T-cell (primary cell): ENCODE results near the gene GPR132. TPM values are rescaled to one million over a fixed set of nuclear protein-coding genes. Genes with fewer than 3 reads are reported as not detected.

ENCODE experiments used
- ATAC-seq, 4 experiments: fragments of 200-7000 bp in 3 of 4; fragments of 150-1000 bp in 1 of 4; cut with Tn5 transposase; replicated peaks in 1 of 4; 1 replicate in 3 of 4; 2 replicates in 1 of 4; pipeline ENCODE4 v1.10.0; 2021; ENCODE audit warnings: moderate library complexity in 3 of 4, mild to moderate bottlenecking in 2 of 4, moderate number of reproducible peaks in 1 of 4
- CTCF ChIA-PET, 2 donors: fragments of 300-600 bp; sonication (Branson Sonifier 250); formaldehyde crosslinking; loops; one replicate each; lab custom pipeline; 2022; ENCODE audit warnings: antibody characterized with exemption in 2 of 2; lab: Charles Lee
- POLR2A ChIA-PET, 2 donors: fragments of 300-600 bp; sonication (Branson Sonifier 250); formaldehyde crosslinking; loops; one replicate each; lab custom pipeline; 2022; ENCODE audit warnings: antibody characterized with exemption in 2 of 2; lab: Charles Lee
- DNase-seq, 35 experiments: peaks; one replicate each; pipeline versions ENCODE4 v3.0.0 to v3.0.0-alpha.2; 2013 to 2023
- H3K27ac ChIP-seq: one replicate; pipeline ENCODE4 v1.5.1; 2013; ENCODE audit warnings: low read length
- H3K27me3 ChIP-seq, 2 experiments: replicated peaks in 1 of 2; 1 replicate in 1 of 2; 2 replicates in 1 of 2; pipeline versions ENCODE4 v1.6.1 to v1.7.0; 2013; ENCODE audit warnings: low read length in 1 of 2, mixed read lengths in 1 of 2; ENCODE audit not compliant: control insufficient read depth in 2 of 2, insufficient read depth in 2 of 2; ENCODE audit errors: extremely low read depth in 1 of 2
- H3K36me3 ChIP-seq, 2 donors: 1 replicate in 1 of 2; 2 replicates in 1 of 2; pipeline versions ENCODE4 v1.6.1 to v1.7.0; 2013; ENCODE audit warnings: low read length in 1 of 2; ENCODE audit not compliant: control insufficient read depth in 2 of 2, insufficient read depth in 1 of 2; ENCODE audit errors: extremely low read depth in 1 of 2
- H3K4me1 ChIP-seq, 2 experiments: 1 replicate in 1 of 2; 2 replicates in 1 of 2; pipeline versions ENCODE4 v1.6.1 to v1.7.0; 2013; ENCODE audit warnings: low read length in 2 of 2, mixed read lengths in 1 of 2; ENCODE audit not compliant: insufficient read depth in 2 of 2, control insufficient read depth in 1 of 2; ENCODE audit errors: extremely low read depth in 1 of 2
- H3K4me3 ChIP-seq, 2 donors: 1 replicate in 1 of 2; 2 replicates in 1 of 2; pipeline versions ENCODE4 v1.5.1 to v1.7.0; 2013; ENCODE audit warnings: mild to moderate bottlenecking in 2 of 2, low read length in 1 of 2, moderate library complexity in 1 of 2; ENCODE audit not compliant: control insufficient read depth in 1 of 2; ENCODE audit errors: extremely low read depth in 1 of 2
- H3K9me3 ChIP-seq: 2 replicates; pipeline ENCODE4 v1.7.0; 2013
- H3K27ac Mint-ChIP-seq, 2 donors: one replicate each; pipeline ENCODE4 v1.8.0; 2020 to 2021; ENCODE audit warnings: mild to moderate bottlenecking in 2 of 2, mixed read lengths in 2 of 2
- H3K27me3 Mint-ChIP-seq, 2 donors: one replicate each; pipeline ENCODE4 v1.8.0; 2021 to 2022; ENCODE audit warnings: mixed read lengths in 2 of 2
- H3K36me3 Mint-ChIP-seq: one replicate; pipeline ENCODE4 v1.8.0; 2021; ENCODE audit warnings: mixed read lengths
- H3K4me1 Mint-ChIP-seq, 3 donors: one replicate each; pipeline ENCODE4 v1.8.0; 2020 to 2022; ENCODE audit warnings: mixed read lengths in 3 of 3, mild to moderate bottlenecking in 1 of 3
- H3K4me3 Mint-ChIP-seq, 3 donors: one replicate each; pipeline ENCODE4 v1.8.0; 2020 to 2022; ENCODE audit warnings: mild to moderate bottlenecking in 3 of 3, mixed read lengths in 3 of 3, moderate library complexity in 3 of 3
- H3K9me3 Mint-ChIP-seq, 3 donors: one replicate each; pipeline ENCODE4 v1.8.0; 2020 to 2022; ENCODE audit warnings: mixed read lengths in 3 of 3
- WGBS: methylation state at CpG from one replicate; pipeline ENCODE4 v1.1.5; 2013; ENCODE audit warnings: missing lambda C conversion rate; ENCODE audit not compliant: insufficient coverage; 5-methylcytosine and 5-hydroxymethylcytosine counted together
- total RNA-seq, 35 experiments: library from RNA in 6 of 35; stranded (reverse) in 6 of 35; fragments of 120-200 nt in 1 of 35; gene quantifications; one replicate each; pipeline versions ENCODE4 v1.2.1 to v1.2.4 and lab custom pipeline; 2013 to 2026

GPR132 gene
- total RNA-seq, 5 donors from 2014 or later (not counting 1 experiment from before 2014, with no cell fraction given) = 47.0 to 58.0 (median 49.7) TPM

DNA sequence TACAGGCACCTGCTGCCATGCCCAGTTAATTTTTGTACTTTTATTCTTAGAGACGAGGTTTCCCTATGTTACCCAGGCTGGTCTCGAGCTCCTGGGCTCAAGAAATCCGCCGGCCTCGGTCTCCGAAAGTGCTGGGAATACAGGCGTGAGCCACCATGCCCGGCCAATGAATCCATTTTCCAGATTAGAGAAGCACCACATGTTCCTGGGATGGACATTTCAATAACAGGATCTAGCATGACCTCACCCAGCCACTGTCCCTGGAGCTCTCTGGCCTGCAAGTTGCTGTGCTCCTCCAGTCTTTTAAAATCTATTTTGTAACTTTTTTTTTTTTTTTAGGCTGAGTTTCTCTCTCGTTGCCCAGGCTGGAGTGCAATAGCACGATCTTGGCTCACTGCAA, 2.2 kb downstream of the GPR132 start:
- peaks cover 57 to 100% of the 10 kb centered on the region in 2 experiments for H3K4me1 ChIP-seq
- no peaks in the 10 kb centered on the region for H3K27me3 ChIP-seq
- peak overlapping the region; percentile 97 to 98 for H3K27ac Mint-ChIP-seq
- H3K4me3 Mint-ChIP-seq = peak overlapping the region; percentile 80 to 85 (median 82)
- H3K36me3 ChIP-seq = peaks cover 0 to under 1% of the 10 kb centered on the region in 2 donors
- H3K27ac ChIP-seq = peak overlapping the region; percentile 96
- CTCF ChIA-PET = interaction anchor here in 1 of 2 donors (0.7 kb wide), 1 partner anchor 131 kb away, joined by 5 read pairs; no protein-coding TSS in a partner anchor
- H3K9me3 Mint-ChIP-seq = no peaks in the 10 kb centered on the region
- POLR2A ChIA-PET = interaction anchor here in 1 of 2 donors (0.8 kb wide), 1 partner anchor 1633 kb away, joined by 5 read pairs; no protein-coding TSS in a partner anchor
- no peaks in the 10 kb centered on the region for H3K9me3 ChIP-seq
- peaks cover 72 to 86% (median 83%) of the 10 kb centered on the region in 3 donors for H3K4me1 Mint-ChIP-seq
- DNase-seq = no peak
- H3K4me3 ChIP-seq = peak overlapping the region in 1 of 2 donors; percentile 10
- H3K27me3 Mint-ChIP-seq = no peaks in the 10 kb centered on the region
- H3K36me3 Mint-ChIP-seq = peaks cover 9% of the 10 kb centered on the region
- 65% methylated on average over 9 of the region's 10 CpGs for WGBS
- no peak for ATAC-seq

DNA sequence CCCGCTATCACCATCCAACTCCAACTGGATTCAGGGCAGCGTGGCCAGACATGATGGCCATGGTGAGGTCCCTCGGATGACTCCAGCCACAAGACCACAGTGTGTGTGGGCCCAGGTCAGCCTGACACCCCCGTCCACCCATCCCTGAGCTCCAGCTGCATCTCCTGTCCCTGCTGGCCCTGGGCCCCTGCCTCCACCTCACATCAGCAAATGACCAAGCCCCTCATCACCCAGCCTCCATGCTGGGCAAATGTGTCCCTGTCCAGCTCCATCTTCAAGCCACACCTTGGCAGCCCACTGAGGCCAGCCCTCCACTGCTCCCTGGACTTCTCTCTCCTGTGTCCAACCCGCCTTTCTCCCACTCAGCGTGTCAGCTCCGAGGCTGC, 3.2 kb downstream of the GPR132 start:
- Histone ChIP-seq H3K27me3 (no peaks in the 10 kb centered on the region), H3K4me3 (peak overlapping the region; percentile 62), H3K4me1 (peaks cover 50 to 91% of the 10 kb centered on the region in 2 experiments), H3K9me3 (no peaks in the 10 kb centered on the region), H3K27ac (peak overlapping the region; percentile 96), H3K36me3 (peaks cover 0 to 5% of the 10 kb centered on the region in 2 donors)
- H3K36me3 Mint-ChIP-seq = peaks cover 11% of the 10 kb centered on the region
- peak overlapping the region; percentile 80 to 85 (median 82) for H3K4me3 Mint-ChIP-seq
- H3K27me3 Mint-ChIP-seq = no peaks in the 10 kb centered on the region
- peak overlapping the region; percentile 97 to 98 for H3K27ac Mint-ChIP-seq
- ChIA-PET POLR2A (interaction anchor here in 1 of 2 donors (0.5 to 0.7 kb wide), 2 partner anchors 32 to 76 kb away, joined by 4 read pairs; partner anchors contain the start of gene CLBA1), CTCF (interaction anchor here in 1 of 2 donors (0.8 kb wide), 1 partner anchor 71 kb away, joined by 7 read pairs; no protein-coding TSS in a partner anchor)
- WGBS = 51% methylated on average over 7 of the region's 7 CpGs
- no peaks in the 10 kb centered on the region for H3K9me3 Mint-ChIP-seq
- ATAC-seq (no peak), DNase-seq (no peak)
- H3K4me1 Mint-ChIP-seq = peaks cover 64 to 77% (median 77%) of the 10 kb centered on the region in 3 donors

GRCh38 chr14:105061428-105062047, 3.7 kb downstream of the GPR132 start:
- H3K9me3 ChIP-seq = no peaks in the 10 kb centered on the region
- H3K27ac ChIP-seq = peak overlapping the region; percentile 96
- H3K36me3 ChIP-seq = peaks cover 0 to 10% of the 10 kb centered on the region in 2 donors
- peaks cover 45 to 86% of the 10 kb centered on the region in 2 experiments for H3K4me1 ChIP-seq
- 5% methylated on average over 9 of the region's 13 CpGs for WGBS
- POLR2A ChIA-PET = interaction anchor here in 1 of 2 donors (0.5 to 0.7 kb wide), 2 partner anchors 32 to 76 kb away, joined by 4 read pairs; partner anchors contain the start of gene CLBA1
- H3K4me3 ChIP-seq = peak overlapping the region; percentile 62
- peaks cover 14% of the 10 kb centered on the region for H3K36me3 Mint-ChIP-seq
- peak in 23 of 35 experiments; percentile 23 to 59 (median 38) for DNase-seq
- no peaks in the 10 kb centered on the region for H3K9me3 Mint-ChIP-seq
- H3K4me1 Mint-ChIP-seq = peaks cover 61 to 75% (median 73%) of the 10 kb centered on the region in 3 donors
- no peaks in the 10 kb centered on the region for H3K27me3 Mint-ChIP-seq
- CTCF ChIA-PET = interaction anchor here in 1 of 2 donors (0.8 kb wide), 1 partner anchor 71 kb away, joined by 7 read pairs; no protein-coding TSS in a partner anchor
- peak overlapping the region; percentile 80 to 85 (median 82) for H3K4me3 Mint-ChIP-seq
- H3K27ac Mint-ChIP-seq = peak overlapping the region; percentile 97 to 98
- no peaks in the 10 kb centered on the region for H3K27me3 ChIP-seq
- peak in 1 of 4 experiments; percentile 3 for ATAC-seq

GRCh38 chr14:105060751-105061427, 4.3 kb downstream of the GPR132 start:
- H3K9me3 ChIP-seq = no peaks in the 10 kb centered on the region
- CTCF ChIA-PET = no interaction called here
- WGBS = 25% methylated on average over 30 of the region's 30 CpGs
- POLR2A ChIA-PET = interaction anchor here (0.6 kb wide), 2 partner anchors 232 to 983 kb away, joined by 3 to 7 read pairs; no protein-coding TSS in a partner anchor
- ATAC-seq (peak in 2 of 4 experiments; percentile 18 to 25), DNase-seq (peak in 27 of 35 experiments; percentile 16 to 62 (median 44))
- Mint-ChIP-seq H3K9me3 (no peaks in the 10 kb centered on the region), H3K4me1 (peaks cover 61 to 68% (median 67%) of the 10 kb centered on the region in 3 donors), H3K27me3 (no peaks in the 10 kb centered on the region), H3K36me3 (peaks cover 18% of the 10 kb centered on the region), H3K4me3 (peak overlapping the region; percentile 80 to 85 (median 82)), H3K27ac (peak overlapping the region; percentile 97 to 98)
- H3K36me3 ChIP-seq = peaks cover 0 to 17% of the 10 kb centered on the region in 2 donors
- H3K4me1 ChIP-seq = peaks cover 39 to 79% of the 10 kb centered on the region in 2 experiments
- H3K27ac ChIP-seq = peak overlapping the region; percentile 96
- peak overlapping the region; percentile 62 for H3K4me3 ChIP-seq
- no peaks in the 10 kb centered on the region for H3K27me3 ChIP-seq

GRCh38 chr14:105059925-105060565, 5.2 kb downstream of the GPR132 start:
- peak in 2 of 4 experiments; percentile 4 to 31 for ATAC-seq
- H3K27me3 Mint-ChIP-seq = no peaks in the 10 kb centered on the region
- peak overlapping the region; percentile 62 for H3K4me3 ChIP-seq
- WGBS = 65% methylated on average over 13 of the region's 16 CpGs
- H3K4me3 Mint-ChIP-seq = peak overlapping the region; percentile 80 to 85 (median 82)
- ChIA-PET POLR2A (interaction anchor here (0.6 kb wide), 2 partner anchors 233 to 982 kb away, joined by 3 to 7 read pairs; no protein-coding TSS in a partner anchor), CTCF (interaction anchor here in 1 of 2 donors (0.5 to 2.4 kb wide), 2 partner anchors 27 to 414 kb away, joined by 3 to 10 read pairs; no protein-coding TSS in a partner anchor)
- no peaks in the 10 kb centered on the region for H3K9me3 Mint-ChIP-seq
- H3K36me3 Mint-ChIP-seq = peaks cover 23% of the 10 kb centered on the region
- peak overlapping the region; percentile 97 to 98 for H3K27ac Mint-ChIP-seq
- H3K27me3 ChIP-seq = no peaks in the 10 kb centered on the region
- H3K4me1 Mint-ChIP-seq = peaks cover 60 to 64% (median 61%) of the 10 kb centered on the region in 3 donors
- H3K4me1 ChIP-seq = peaks cover 34 to 71% of the 10 kb centered on the region in 2 experiments
- DNase-seq = peak in 1 of 35 experiments; percentile 31
- H3K27ac ChIP-seq = peak overlapping the region; percentile 96
- no peaks in the 10 kb centered on the region for H3K9me3 ChIP-seq
- peaks cover 4 to 25% of the 10 kb centered on the region in 2 donors for H3K36me3 ChIP-seq
